B cell (primary cell): Measurements from ENCODE around the gene HSPA12B.

ENCODE experiments used
- EZH2 ChIP-seq: IDR thresholded peaks from 2 replicates; pipeline ENCODE4 v1.6.1; 2012; ENCODE audit warnings: borderline replicate concordance, low read depth, mild to moderate bottlenecking, moderate library complexity, low read length; ENCODE audit not compliant: insufficient read depth, poor library complexity, severe bottlenecking
- TF ChIP-seq, protein P1 (sequence below): fragments of 200-600 bp; IDR thresholded peaks from one replicate; pipeline ENCODE4 v1.8.0; 2022; ENCODE audit warnings: antibody characterized with exemption, mild to moderate bottlenecking

DNA sequence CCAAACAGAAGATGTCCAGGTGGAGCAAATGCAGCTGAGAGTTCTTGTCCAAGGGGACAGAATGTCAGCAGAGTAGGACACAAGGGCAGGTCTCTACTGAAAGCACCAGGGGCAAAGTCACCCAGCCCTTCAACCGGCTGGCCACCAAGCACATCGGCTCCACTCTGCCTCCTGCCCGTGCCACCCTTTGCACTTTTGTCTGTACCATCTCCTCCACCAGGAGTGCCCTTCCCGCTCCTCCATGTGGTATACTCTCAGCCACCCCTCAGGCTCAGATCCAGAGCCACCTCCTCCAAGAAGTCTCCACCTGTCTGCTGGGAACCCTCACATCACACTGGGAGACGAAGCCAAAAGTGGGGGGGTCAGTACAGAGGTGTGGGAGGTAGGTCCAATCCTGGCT lies 4.1 kb upstream of the HSPA12B start:
- TF ChIP-seq, protein P1, sequence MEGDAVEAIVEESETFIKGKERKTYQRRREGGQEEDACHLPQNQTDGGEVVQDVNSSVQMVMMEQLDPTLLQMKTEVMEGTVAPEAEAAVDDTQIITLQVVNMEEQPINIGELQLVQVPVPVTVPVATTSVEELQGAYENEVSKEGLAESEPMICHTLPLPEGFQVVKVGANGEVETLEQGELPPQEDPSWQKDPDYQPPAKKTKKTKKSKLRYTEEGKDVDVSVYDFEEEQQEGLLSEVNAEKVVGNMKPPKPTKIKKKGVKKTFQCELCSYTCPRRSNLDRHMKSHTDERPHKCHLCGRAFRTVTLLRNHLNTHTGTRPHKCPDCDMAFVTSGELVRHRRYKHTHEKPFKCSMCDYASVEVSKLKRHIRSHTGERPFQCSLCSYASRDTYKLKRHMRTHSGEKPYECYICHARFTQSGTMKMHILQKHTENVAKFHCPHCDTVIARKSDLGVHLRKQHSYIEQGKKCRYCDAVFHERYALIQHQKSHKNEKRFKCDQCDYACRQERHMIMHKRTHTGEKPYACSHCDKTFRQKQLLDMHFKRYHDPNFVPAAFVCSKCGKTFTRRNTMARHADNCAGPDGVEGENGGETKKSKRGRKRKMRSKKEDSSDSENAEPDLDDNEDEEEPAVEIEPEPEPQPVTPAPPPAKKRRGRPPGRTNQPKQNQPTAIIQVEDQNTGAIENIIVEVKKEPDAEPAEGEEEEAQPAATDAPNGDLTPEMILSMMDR: no peak
- TF ChIP-seq EZH2: no peak
